Tibial nerve (tissue), 4 donors: ENCODE data around the gene SHC4.
A peak's percentile ranks its signal among the peaks of the same experiment; 100 is the strongest.

ENCODE experiments used
- EP300 ChIP-seq, 2 donors: sonication (generic); formaldehyde crosslinking; IDR thresholded peaks; one replicate each; pipeline ENCODE4 v1.6.1; 2017; ENCODE audit warnings: antibody characterized with exemption in 2 of 2, mild to moderate bottlenecking in 1 of 2
- POLR2A ChIP-seq, 2 donors: fragments of 450-650 bp; IDR thresholded peaks; one replicate each; pipeline ENCODE4 v1.6.1; 2017; ENCODE audit warnings: antibody characterized with exemption in 2 of 2, mild to moderate bottlenecking in 2 of 2, moderate library complexity in 2 of 2
- TF ChIP-seq, protein P1 (sequence below), 5 experiments: fragments of 200-600 bp in 3 of 5; fragments of 450-650 bp in 2 of 5; sonication (generic) in 3 of 5; IDR thresholded peaks; one replicate each; pipeline ENCODE4 v1.5.1; 2016 to 2019; ENCODE audit warnings: antibody characterized with exemption in 5 of 5, mild to moderate bottlenecking in 3 of 5, moderate library complexity in 2 of 5

DNA sequence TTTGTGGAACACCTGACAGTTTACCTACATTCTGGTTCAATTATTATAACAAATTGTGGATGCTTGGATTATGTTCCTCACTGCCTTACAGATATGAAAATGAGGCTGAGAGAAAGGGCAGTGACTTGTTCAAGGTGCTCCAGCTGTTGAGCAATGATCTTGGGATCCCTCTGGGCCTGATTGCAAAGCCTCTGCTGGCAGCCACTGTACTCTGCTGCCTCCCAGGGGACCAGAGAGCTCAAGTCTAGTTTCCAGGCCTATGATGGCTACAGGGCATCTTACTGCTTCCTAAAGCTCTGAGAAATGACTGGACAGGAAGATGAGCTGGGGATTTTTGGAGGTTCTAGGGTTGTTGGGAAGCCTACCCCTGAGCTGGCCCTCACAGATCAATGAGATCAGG lies 2.3 kb upstream of the SHC4 start:
- TF ChIP-seq, protein P1, sequence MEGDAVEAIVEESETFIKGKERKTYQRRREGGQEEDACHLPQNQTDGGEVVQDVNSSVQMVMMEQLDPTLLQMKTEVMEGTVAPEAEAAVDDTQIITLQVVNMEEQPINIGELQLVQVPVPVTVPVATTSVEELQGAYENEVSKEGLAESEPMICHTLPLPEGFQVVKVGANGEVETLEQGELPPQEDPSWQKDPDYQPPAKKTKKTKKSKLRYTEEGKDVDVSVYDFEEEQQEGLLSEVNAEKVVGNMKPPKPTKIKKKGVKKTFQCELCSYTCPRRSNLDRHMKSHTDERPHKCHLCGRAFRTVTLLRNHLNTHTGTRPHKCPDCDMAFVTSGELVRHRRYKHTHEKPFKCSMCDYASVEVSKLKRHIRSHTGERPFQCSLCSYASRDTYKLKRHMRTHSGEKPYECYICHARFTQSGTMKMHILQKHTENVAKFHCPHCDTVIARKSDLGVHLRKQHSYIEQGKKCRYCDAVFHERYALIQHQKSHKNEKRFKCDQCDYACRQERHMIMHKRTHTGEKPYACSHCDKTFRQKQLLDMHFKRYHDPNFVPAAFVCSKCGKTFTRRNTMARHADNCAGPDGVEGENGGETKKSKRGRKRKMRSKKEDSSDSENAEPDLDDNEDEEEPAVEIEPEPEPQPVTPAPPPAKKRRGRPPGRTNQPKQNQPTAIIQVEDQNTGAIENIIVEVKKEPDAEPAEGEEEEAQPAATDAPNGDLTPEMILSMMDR (IDR thresholded peaks at IDR 0.05): peak in 3 of 5 experiments; percentile 10 to 13 (median 12)
- TF ChIP-seq EP300 (IDR thresholded peaks at IDR 0.05) (no peak), POLR2A (IDR thresholded peaks at IDR 0.05) (no peak)
